Liver (tissue), 3 donors: ENCODE data around the gene KANK2.

Experiments used
- CTCF ChIP-seq: fragments of 150-350 bp; IDR thresholded peaks from 2 replicates; pipeline ENCODE4 v1.5.1; 2017; ENCODE audit warnings: improper control_type of control experiment, low read depth, low read length; ENCODE audit not compliant: missing input control
- EGR1 ChIP-seq, 2 donors: IDR thresholded peaks; 2 replicates each; pipeline ENCODE4 v1.6.1; 2016 to 2018; ENCODE audit warnings: antibody characterized with exemption in 2 of 2, low read depth in 2 of 2
- FOXA1 ChIP-seq: IDR thresholded peaks from 2 replicates; pipeline ENCODE4 v1.6.1; 2016; ENCODE audit warnings: antibody characterized with exemption
- JUND ChIP-seq, 2 donors: IDR thresholded peaks; 2 replicates each; pipeline ENCODE4 v1.6.1; 2016; ENCODE audit warnings: antibody characterized with exemption in 2 of 2
- NR2F2 ChIP-seq: IDR thresholded peaks from 2 replicates; pipeline ENCODE4 v1.6.1; 2016; ENCODE audit warnings: antibody characterized with exemption
- RAD21 ChIP-seq, 2 donors: IDR thresholded peaks; 2 replicates each; pipeline ENCODE4 v1.6.1; 2016; ENCODE audit warnings: antibody characterized with exemption in 2 of 2, mild to moderate bottlenecking in 2 of 2
- RXRA ChIP-seq, 2 donors: IDR thresholded peaks; 2 replicates each; pipeline ENCODE4 v1.6.1; 2017 to 2018; ENCODE audit warnings: antibody characterized with exemption in 2 of 2, mild to moderate bottlenecking in 1 of 2
- TAF1 ChIP-seq: conservative IDR thresholded peaks from 2 replicates; pipeline ENCODE4 v1.6.1; 2016; ENCODE audit warnings: antibody characterized with exemption, mild to moderate bottlenecking
- YY1 ChIP-seq: IDR thresholded peaks from 2 replicates; pipeline ENCODE4 v1.6.1; 2016; ENCODE audit warnings: antibody characterized with exemption, mild to moderate bottlenecking
- TF ChIP-seq, protein P1 (sequence below): IDR thresholded peaks from 2 replicates; pipeline ENCODE4 v1.6.1; 2016; ENCODE audit warnings: antibody characterized with exemption, mild to moderate bottlenecking
- TF ChIP-seq, protein P2 (sequence below): IDR thresholded peaks from 2 replicates; pipeline ENCODE4 v1.6.1; 2016; ENCODE audit warnings: antibody characterized with exemption
- donor health status: healthy.
- donor health status: healthy.

DNA sequence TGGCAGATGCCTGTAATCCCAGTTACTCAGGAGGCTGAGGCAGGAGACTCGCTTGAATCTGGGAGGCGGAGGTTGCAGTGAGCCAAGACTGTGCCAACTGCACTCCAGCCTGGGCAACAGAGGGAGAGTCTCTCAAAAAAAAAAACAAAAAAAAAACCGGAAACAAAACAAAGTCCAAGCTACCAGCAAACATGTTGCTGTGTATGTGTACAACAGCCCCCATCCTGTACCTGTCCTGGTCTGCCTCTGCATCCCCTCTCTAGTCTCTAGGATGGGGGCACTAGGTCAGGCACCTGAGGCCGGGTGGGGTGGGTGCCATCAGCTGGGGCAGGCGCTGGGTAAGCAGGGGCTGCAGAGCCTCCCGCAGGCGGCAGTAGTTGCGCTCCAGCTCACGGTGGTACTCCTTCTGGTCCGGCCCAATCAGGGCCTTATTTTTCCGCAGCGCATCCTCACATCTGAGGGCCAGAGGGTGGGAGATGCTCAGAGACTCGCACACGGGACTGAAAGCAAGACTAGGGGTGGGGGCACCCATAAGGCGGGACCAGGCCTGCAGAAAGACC lies 2.8 kb upstream of the KANK2 start:
- no peak for TF ChIP-seq CTCF
- TF ChIP-seq NR2F2, result no peak
- TF ChIP-seq FOXA1, result no peak
- TF ChIP-seq RAD21 (IDR thresholded peaks at IDR 0.05), result no peak
- TF ChIP-seq, protein P1, sequence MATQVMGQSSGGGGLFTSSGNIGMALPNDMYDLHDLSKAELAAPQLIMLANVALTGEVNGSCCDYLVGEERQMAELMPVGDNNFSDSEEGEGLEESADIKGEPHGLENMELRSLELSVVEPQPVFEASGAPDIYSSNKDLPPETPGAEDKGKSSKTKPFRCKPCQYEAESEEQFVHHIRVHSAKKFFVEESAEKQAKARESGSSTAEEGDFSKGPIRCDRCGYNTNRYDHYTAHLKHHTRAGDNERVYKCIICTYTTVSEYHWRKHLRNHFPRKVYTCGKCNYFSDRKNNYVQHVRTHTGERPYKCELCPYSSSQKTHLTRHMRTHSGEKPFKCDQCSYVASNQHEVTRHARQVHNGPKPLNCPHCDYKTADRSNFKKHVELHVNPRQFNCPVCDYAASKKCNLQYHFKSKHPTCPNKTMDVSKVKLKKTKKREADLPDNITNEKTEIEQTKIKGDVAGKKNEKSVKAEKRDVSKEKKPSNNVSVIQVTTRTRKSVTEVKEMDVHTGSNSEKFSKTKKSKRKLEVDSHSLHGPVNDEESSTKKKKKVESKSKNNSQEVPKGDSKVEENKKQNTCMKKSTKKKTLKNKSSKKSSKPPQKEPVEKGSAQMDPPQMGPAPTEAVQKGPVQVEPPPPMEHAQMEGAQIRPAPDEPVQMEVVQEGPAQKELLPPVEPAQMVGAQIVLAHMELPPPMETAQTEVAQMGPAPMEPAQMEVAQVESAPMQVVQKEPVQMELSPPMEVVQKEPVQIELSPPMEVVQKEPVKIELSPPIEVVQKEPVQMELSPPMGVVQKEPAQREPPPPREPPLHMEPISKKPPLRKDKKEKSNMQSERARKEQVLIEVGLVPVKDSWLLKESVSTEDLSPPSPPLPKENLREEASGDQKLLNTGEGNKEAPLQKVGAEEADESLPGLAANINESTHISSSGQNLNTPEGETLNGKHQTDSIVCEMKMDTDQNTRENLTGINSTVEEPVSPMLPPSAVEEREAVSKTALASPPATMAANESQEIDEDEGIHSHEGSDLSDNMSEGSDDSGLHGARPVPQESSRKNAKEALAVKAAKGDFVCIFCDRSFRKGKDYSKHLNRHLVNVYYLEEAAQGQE, result no peak
- no peak for TF ChIP-seq EGR1 (IDR thresholded peaks at IDR 0.05; ENCODE audit: low read depth in 2 of 2)
- TF ChIP-seq JUND (IDR thresholded peaks at IDR 0.05), result no peak
- no peak for TF ChIP-seq TAF1
- TF ChIP-seq YY1, result no peak
- TF ChIP-seq, protein P2, sequence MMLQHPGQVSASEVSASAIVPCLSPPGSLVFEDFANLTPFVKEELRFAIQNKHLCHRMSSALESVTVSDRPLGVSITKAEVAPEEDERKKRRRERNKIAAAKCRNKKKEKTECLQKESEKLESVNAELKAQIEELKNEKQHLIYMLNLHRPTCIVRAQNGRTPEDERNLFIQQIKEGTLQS, result no peak
- TF ChIP-seq RXRA (IDR thresholded peaks at IDR 0.05), result no peak
